ES-I3 (cell line): ENCODE results near the gene PPP2R3A.

Source experiments
- H3K36me3 ChIP-seq: 2 replicates; pipeline ENCODE4 v1.6.1; 2013; ENCODE audit warnings: mild to moderate bottlenecking, low read length, control low read depth, moderate library complexity; ENCODE audit not compliant: insufficient read depth
- H3K4me1 ChIP-seq: 2 replicates; pipeline ENCODE4 v1.6.1; 2013; ENCODE audit warnings: mild to moderate bottlenecking, control low read depth, low read length; ENCODE audit not compliant: insufficient read depth
- H3K9ac ChIP-seq: 2 replicates; pipeline ENCODE4 v1.6.1; 2013; ENCODE audit warnings: low read depth, mild to moderate bottlenecking, low read length, moderate library complexity
- H3K9me3 ChIP-seq: 2 replicates; pipeline ENCODE4 v1.6.1; 2013; ENCODE audit warnings: mild to moderate bottlenecking, low read length, moderate library complexity; ENCODE audit not compliant: control insufficient read depth, insufficient read depth

Gene PPP2R3A

GRCh38 chr3:136022529-136023263 is 57.2 kb downstream of the PPP2R3A start:
- Histone ChIP-seq H3K9ac (no peak overlapping the region), H3K36me3 (no peaks in the 10 kb centered on the region), H3K9me3 (no peaks in the 10 kb centered on the region), H3K4me1 (no peaks in the 10 kb centered on the region)

GRCh38 chr3:136023264-136023978 is 57.9 kb downstream of the PPP2R3A start:
- H3K9ac ChIP-seq = no peak overlapping the region
- H3K9me3 ChIP-seq = no peaks in the 10 kb centered on the region
- no peaks in the 10 kb centered on the region for H3K4me1 ChIP-seq
- no peaks in the 10 kb centered on the region for H3K36me3 ChIP-seq

- Histone ChIP-seq H3K36me3 (no peaks in the 10 kb centered on the region), H3K9ac (no peak overlapping the region), H3K9me3 (no peaks in the 10 kb centered on the region), H3K4me1 (no peaks in the 10 kb centered on the region)
These were observed 70.8 kb downstream of the PPP2R3A start for GRCh38 chr3:136036306-136036705.

GRCh38 chr3:136038668-136039067 is 73.1 kb downstream of the PPP2R3A start:
- H3K4me1 ChIP-seq = no peaks in the 10 kb centered on the region; the same call in 1 of the 2 replicates
- no peaks in the 10 kb centered on the region for H3K9me3 ChIP-seq
- no peak overlapping the region for H3K9ac ChIP-seq
- H3K36me3 ChIP-seq = no peaks in the 10 kb centered on the region

- Histone ChIP-seq H3K9ac (no peak overlapping the region), H3K9me3 (no peaks in the 10 kb centered on the region), H3K4me1 (no peaks in the 10 kb centered on the region; the same call in 1 of the 2 replicates), H3K36me3 (no peaks in the 10 kb centered on the region)
These were observed 77.2 kb downstream of the PPP2R3A start for GRCh38 chr3:136042608-136043221.

GRCh38 chr3:136044980-136045745 is 79.6 kb downstream of the PPP2R3A start:
- Histone ChIP-seq H3K9me3 (no peaks in the 10 kb centered on the region), H3K36me3 (no peaks in the 10 kb centered on the region), H3K4me1 (no peaks in the 10 kb centered on the region; the same call in 1 of the 2 replicates), H3K9ac (no peak overlapping the region)

GRCh38 chr3:136048068-136048467 is 82.5 kb downstream of the PPP2R3A start:
- Histone ChIP-seq H3K9me3 (no peaks in the 10 kb centered on the region), H3K9ac (no peak overlapping the region), H3K4me1 (no peaks in the 10 kb centered on the region), H3K36me3 (no peaks in the 10 kb centered on the region)

- H3K9ac ChIP-seq = no peak overlapping the region
- no peaks in the 10 kb centered on the region for H3K9me3 ChIP-seq
- 0 out of 2 replicates have a peak, but pooled peaks cover 3% of the 10 kb centered on the region for H3K36me3 ChIP-seq
- no peaks in the 10 kb centered on the region for H3K4me1 ChIP-seq
These were observed 84.7 kb downstream of the PPP2R3A start for GRCh38 chr3:136050250-136050649.

GRCh38 chr3:136055491-136055890 is 90.0 kb downstream of the PPP2R3A start:
- no peaks in the 10 kb centered on the region for H3K9me3 ChIP-seq

GRCh38 chr3:136067211-136067610 is 101.7 kb downstream of the PPP2R3A start:
- Histone ChIP-seq H3K36me3 (no peaks in the 10 kb centered on the region), H3K9me3 (no peaks in the 10 kb centered on the region), H3K9ac (no peak overlapping the region), H3K4me1 (no peaks in the 10 kb centered on the region)

More at GRCh38 chr3:136055491-136055890, 90.0 kb downstream of the PPP2R3A start:
- Histone ChIP-seq H3K9ac (no peak overlapping the region), H3K4me1 (no peaks in the 10 kb centered on the region), H3K36me3 (peaks cover 5% of the 10 kb centered on the region; the same call in 1 of the 2 replicates)

GRCh38 chr3:136068708-136069107 is 103.2 kb downstream of the PPP2R3A start:
- Histone ChIP-seq H3K9ac (no peak overlapping the region), H3K36me3 (no peaks in the 10 kb centered on the region), H3K4me1 (no peaks in the 10 kb centered on the region), H3K9me3 (no peaks in the 10 kb centered on the region)

GRCh38 chr3:136069933-136070332 is 104.4 kb downstream of the PPP2R3A start:
- H3K4me1 ChIP-seq = no peaks in the 10 kb centered on the region
- no peaks in the 10 kb centered on the region for H3K9me3 ChIP-seq
- no peaks in the 10 kb centered on the region for H3K36me3 ChIP-seq
- H3K9ac ChIP-seq = no peak overlapping the region

GRCh38 chr3:136070334-136070733 is 104.8 kb downstream of the PPP2R3A start:
- H3K9ac ChIP-seq = no peak overlapping the region
- H3K9me3 ChIP-seq = no peaks in the 10 kb centered on the region
- no peaks in the 10 kb centered on the region for H3K4me1 ChIP-seq

More at GRCh38 chr3:136070334-136070733, 104.8 kb downstream of the PPP2R3A start:
- H3K36me3 ChIP-seq = no peaks in the 10 kb centered on the region
